OCI-LY1 (cell line): ENCODE data around the gene RERE.

Experiments used
- H2AFZ ChIP-seq: fragments of 200-600 bp; sonication (generic), shearing (Covaris generic); 2 replicates; pipeline ENCODE4 v1.6.0; 2014; ENCODE audit warnings: antibody characterized with exemption, mild to moderate bottlenecking, low read length
- H3F3A ChIP-seq: fragments of 200-600 bp; sonication (generic), shearing (Covaris generic); 2 replicates; pipeline ENCODE4 v1.6.0; 2014; ENCODE audit warnings: mild to moderate bottlenecking, antibody characterized with exemption, low read length, moderate library complexity; ENCODE audit not compliant: insufficient read depth
- H3K27ac ChIP-seq: fragments of 200-600 bp; sonication (generic); 2 replicates; pipeline ENCODE4 v1.5.1; 2014; ENCODE audit warnings: low read length, mixed run types, mild to moderate bottlenecking, low read depth; ENCODE audit not compliant: poor library complexity, severe bottlenecking
- H3K27me3 ChIP-seq: fragments of 200-600 bp; sonication (generic); 2 replicates; pipeline ENCODE4 v1.6.0; 2014; ENCODE audit warnings: antibody characterized with exemption, mild to moderate bottlenecking, low read length, moderate library complexity; ENCODE audit not compliant: insufficient read depth
- H3K36me3 ChIP-seq: fragments of 200-600 bp; sonication (generic); 2 replicates; pipeline ENCODE4 v1.6.1; 2014; ENCODE audit warnings: mild to moderate bottlenecking, antibody characterized with exemption, low read length, moderate library complexity, mixed read lengths; ENCODE audit not compliant: insufficient read depth
- H3K4me1 ChIP-seq: fragments of 200-600 bp; sonication (generic); 2 replicates; pipeline ENCODE4 v1.5.1; 2014; ENCODE audit warnings: mild to moderate bottlenecking, low read length, moderate library complexity; ENCODE audit not compliant: insufficient read depth, severe bottlenecking
- H3K4me2 ChIP-seq: fragments of 200-600 bp; sonication (generic), shearing (Covaris generic); 2 replicates; pipeline ENCODE4 v1.6.1; 2014; ENCODE audit warnings: low read length
- H3K4me3 ChIP-seq: fragments of 200-600 bp; sonication (generic); 2 replicates; pipeline ENCODE4 v1.5.1; 2014; ENCODE audit warnings: low read length, low read depth, mild to moderate bottlenecking, mixed read lengths; ENCODE audit not compliant: poor library complexity, severe bottlenecking
- H3K79me2 ChIP-seq: fragments of 200-600 bp; shearing (Covaris generic); 2 replicates; pipeline ENCODE4 v1.6.1; 2016; ENCODE audit warnings: mixed run types, low read length, mixed read lengths; ENCODE audit not compliant: insufficient read depth
- H3K9ac ChIP-seq: fragments of 200-600 bp; sonication (generic), shearing (Covaris generic); 2 replicates; pipeline ENCODE4 v1.6.1; 2014; ENCODE audit warnings: mild to moderate bottlenecking, low read length, mixed read lengths
- H3K9me2 ChIP-seq: fragments of 200-600 bp; sonication (generic), shearing (Covaris generic); 2 replicates; pipeline ENCODE4 v1.6.1; 2014; ENCODE audit warnings: low read depth, mild to moderate bottlenecking, low read length, mixed read lengths
- H3K9me3 ChIP-seq: fragments of 200-600 bp; shearing (Covaris generic); 2 replicates; pipeline ENCODE4 v1.6.1; 2014; ENCODE audit warnings: low read length, mixed read lengths
- H4K20me1 ChIP-seq: fragments of 200-600 bp; sonication (generic), shearing (Covaris generic); 2 replicates; pipeline ENCODE4 v1.6.0; 2016; ENCODE audit warnings: mild to moderate bottlenecking, low read length; ENCODE audit not compliant: insufficient read depth
- CTCF ChIP-seq: fragments of 200-600 bp; sonication (generic), shearing (Covaris generic); IDR thresholded peaks from 2 replicates; pipeline ENCODE4 v1.5.1; 2017; ENCODE audit warnings: mild to moderate bottlenecking, antibody characterized with exemption, low read length, moderate library complexity, mixed read lengths
- EZH2 ChIP-seq: fragments of 200-600 bp; sonication (generic), shearing (Covaris generic); IDR thresholded peaks from 2 replicates; pipeline ENCODE4 v1.8.0; 2017; ENCODE audit warnings: borderline replicate concordance, mixed run types, mild to moderate bottlenecking, antibody characterized with exemption, low read length, moderate library complexity, mixed read lengths

Gene RERE

GRCh38 chr1:8706291-8706690 is 111.1 kb downstream of the RERE start:
- Histone ChIP-seq H3K79me2 (no peaks in the 10 kb centered on the region), H3K27ac (no peak overlapping the region), H3F3A (no peaks in the 10 kb centered on the region), H3K9me2 (no peaks in the 10 kb centered on the region), H2AFZ (no peak overlapping the region), H3K4me3 (no peak overlapping the region), H4K20me1 (no peaks in the 10 kb centered on the region), H3K9me3 (no peaks in the 10 kb centered on the region), H3K9ac (no peak overlapping the region), H3K36me3 (no peaks in the 10 kb centered on the region), H3K27me3 (no peaks in the 10 kb centered on the region), H3K4me2 (no peak overlapping the region), H3K4me1 (peaks cover 19% of the 10 kb centered on the region)
- no peak for TF ChIP-seq EZH2

- Histone ChIP-seq H3K4me2 (no peak overlapping the region), H3K36me3 (no peaks in the 10 kb centered on the region), H3K79me2 (no peaks in the 10 kb centered on the region), H2AFZ (no peak overlapping the region), H3K4me3 (no peak overlapping the region), H3K9me2 (no peaks in the 10 kb centered on the region), H3K4me1 (peaks cover 25% of the 10 kb centered on the region), H3K9me3 (no peaks in the 10 kb centered on the region), H4K20me1 (no peaks in the 10 kb centered on the region), H3K9ac (no peak overlapping the region), H3K27ac (no peak overlapping the region), H3K27me3 (no peaks in the 10 kb centered on the region), H3F3A (no peaks in the 10 kb centered on the region)
- TF ChIP-seq CTCF (no peak), EZH2 (no peak)
Observed at GRCh38 chr1:8704866-8705506, 112.5 kb downstream of the RERE start.

GRCh38 chr1:8702850-8703810 is 114.3 kb downstream of the RERE start:
- H3K36me3 ChIP-seq = no peaks in the 10 kb centered on the region
- peaks cover 25% of the 10 kb centered on the region for H3K4me1 ChIP-seq
- no peaks in the 10 kb centered on the region for H3F3A ChIP-seq
- H3K4me2 ChIP-seq = peak overlapping the region; percentile 75
- H3K4me3 ChIP-seq = peak overlapping the region; percentile 58
- H3K9ac ChIP-seq = no peak overlapping the region
- no peak overlapping the region for H2AFZ ChIP-seq
- no peaks in the 10 kb centered on the region for H3K9me2 ChIP-seq
- no peaks in the 10 kb centered on the region for H3K27me3 ChIP-seq
- H3K79me2 ChIP-seq = no peaks in the 10 kb centered on the region
- H4K20me1 ChIP-seq = no peaks in the 10 kb centered on the region
- TF ChIP-seq CTCF = no peak
- TF ChIP-seq EZH2 = no peak
- no peaks in the 10 kb centered on the region for H3K9me3 ChIP-seq
- no peak overlapping the region for H3K27ac ChIP-seq
